D721Med (cell line): ENCODE measurements around the gene AGAP1.
A peak's percentile ranks its signal among the peaks of the same experiment; 100 is the strongest.

Source experiments
- DNase-seq: peaks from one replicate; pipeline ENCODE4 v3.0.0; 2011; ENCODE audit warnings: low spot score; ENCODE audit not compliant: insufficient read length
- FAIRE-seq: peaks from 2 replicates; lab custom pipeline; 2011; peaks lifted over from hg19 to GRCh38; lab: Jason Lieb, UNC
- CTCF ChIP-seq: IDR thresholded peaks from 2 replicates; pipeline ENCODE4 v1.5.1; 2012; ENCODE audit warnings: mild to moderate bottlenecking, control low read depth; ENCODE audit not compliant: insufficient read depth; ENCODE audit errors: missing control alignments

Gene AGAP1

GRCh38 chr2:235556086-235556485 lies 62.2 kb downstream of the AGAP1 start:
- no peak for TF ChIP-seq CTCF
- FAIRE-seq (no peak), DNase-seq (no peak)

GRCh38 chr2:235556901-235557300 lies 63.1 kb downstream of the AGAP1 start:
- no peak for TF ChIP-seq CTCF
- FAIRE-seq (no peak), DNase-seq (no peak)

- no peak for TF ChIP-seq CTCF
- no peak for DNase-seq
- FAIRE-seq = no peak
Measured at GRCh38 chr2:235557903-235558302, 64.1 kb downstream of the AGAP1 start.

- DNase-seq = no peak
- FAIRE-seq = no peak
- no peak for TF ChIP-seq CTCF
Measured at GRCh38 chr2:235558572-235558971, 64.7 kb downstream of the AGAP1 start.

GRCh38 chr2:235560345-235560744 lies 66.5 kb downstream of the AGAP1 start:
- TF ChIP-seq CTCF = no peak
- no peak for DNase-seq
- no peak for FAIRE-seq

- FAIRE-seq (peak; percentile 41), DNase-seq (peak; percentile 63)
- no peak for TF ChIP-seq CTCF
Measured at GRCh38 chr2:235561450-235561849, 67.6 kb downstream of the AGAP1 start.

- FAIRE-seq (no peak), DNase-seq (no peak)
Measured at GRCh38 chr2:235562065-235562747, 68.4 kb downstream of the AGAP1 start.

More at GRCh38 chr2:235562065-235562747, 68.4 kb downstream of the AGAP1 start:
- no peak for TF ChIP-seq CTCF
